Stomach smooth muscle (tissue), 2 donors: Measurements from ENCODE around the gene NME4.

Experiments
- H3K27ac ChIP-seq: one replicate; pipeline ENCODE4 v1.7.0; 2013; ENCODE audit warnings: mild to moderate bottlenecking, low read length, inconsistent platforms
- H3K27me3 ChIP-seq, 2 donors: one replicate each; pipeline ENCODE4 v1.7.0; 2013; ENCODE audit warnings: low read length in 2 of 2; ENCODE audit not compliant: insufficient read depth in 2 of 2, control insufficient read depth in 1 of 2
- H3K36me3 ChIP-seq, 2 donors: one replicate each; pipeline ENCODE4 v1.7.0; 2013; ENCODE audit warnings: low read length in 2 of 2; ENCODE audit not compliant: control insufficient read depth in 2 of 2, insufficient read depth in 2 of 2
- H3K4me1 ChIP-seq: one replicate; pipeline ENCODE4 v1.7.0; 2013; ENCODE audit warnings: low read length; ENCODE audit not compliant: control insufficient read depth, insufficient read depth
- H3K4me3 ChIP-seq, 2 donors: one replicate each; pipeline ENCODE4 v1.7.0; 2013; ENCODE audit warnings: low read length in 2 of 2
- H3K9ac ChIP-seq, 2 donors: one replicate each; pipeline ENCODE4 v1.7.0; 2013; ENCODE audit warnings: low read length in 2 of 2, mild to moderate bottlenecking in 1 of 2
- H3K9me3 ChIP-seq, 2 donors: one replicate each; pipeline ENCODE4 v1.7.0; 2013; ENCODE audit warnings: low read length in 2 of 2; ENCODE audit not compliant: control insufficient read depth in 2 of 2
- donor health status: healthy.
- donor health status: Pancreatic carcinoma.

The NME4 gene

DNA sequence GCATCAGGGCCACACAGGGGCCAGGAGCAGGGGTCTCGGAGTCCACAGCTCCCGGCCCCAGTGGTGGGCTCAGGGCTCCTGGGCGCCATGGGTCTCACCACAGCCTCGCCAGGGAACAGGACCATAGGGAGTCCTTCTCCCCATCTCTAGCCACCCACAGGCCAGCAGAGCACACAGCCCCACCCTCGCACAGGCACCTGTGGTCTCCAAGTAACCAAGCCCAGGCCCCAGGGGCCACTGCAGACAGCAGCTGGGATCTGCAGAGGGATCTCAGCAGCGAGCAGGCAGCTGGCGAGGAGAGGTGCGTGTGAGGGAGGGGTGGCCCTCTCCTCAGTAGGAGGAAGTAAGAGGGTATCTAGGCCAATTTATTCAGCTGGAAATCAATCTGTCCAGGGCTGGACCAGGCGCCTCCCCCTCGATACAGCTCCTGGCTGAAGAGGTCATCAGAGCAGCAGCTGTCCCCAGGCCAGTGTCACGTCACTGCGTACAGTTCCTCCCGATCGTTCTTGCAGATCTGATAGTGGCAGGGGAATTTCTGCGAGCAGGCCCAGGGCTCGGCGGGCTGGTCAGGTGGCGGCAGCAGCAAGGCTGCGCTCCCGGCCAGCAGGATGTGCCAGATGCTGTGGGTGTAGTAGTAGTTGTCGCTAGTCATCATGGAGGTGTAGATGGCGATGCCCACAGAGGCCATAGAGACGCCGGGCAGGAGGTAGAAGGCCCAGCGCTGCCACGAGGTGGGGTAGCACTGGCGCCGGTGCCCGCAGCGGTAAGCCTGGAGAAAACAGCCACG lies 25.3 kb upstream of the NME4 start:
- Histone ChIP-seq H3K9me3 (no peaks in the 10 kb centered on the region), H3K9ac (no peak overlapping the region), H3K27ac (no peak overlapping the region), H3K36me3 (peaks cover 30 to 37% of the 10 kb centered on the region in 2 donors), H3K4me1 (peaks cover 13% of the 10 kb centered on the region), H3K27me3 (no peaks in the 10 kb centered on the region), H3K4me3 (no peak overlapping the region)

DNA sequence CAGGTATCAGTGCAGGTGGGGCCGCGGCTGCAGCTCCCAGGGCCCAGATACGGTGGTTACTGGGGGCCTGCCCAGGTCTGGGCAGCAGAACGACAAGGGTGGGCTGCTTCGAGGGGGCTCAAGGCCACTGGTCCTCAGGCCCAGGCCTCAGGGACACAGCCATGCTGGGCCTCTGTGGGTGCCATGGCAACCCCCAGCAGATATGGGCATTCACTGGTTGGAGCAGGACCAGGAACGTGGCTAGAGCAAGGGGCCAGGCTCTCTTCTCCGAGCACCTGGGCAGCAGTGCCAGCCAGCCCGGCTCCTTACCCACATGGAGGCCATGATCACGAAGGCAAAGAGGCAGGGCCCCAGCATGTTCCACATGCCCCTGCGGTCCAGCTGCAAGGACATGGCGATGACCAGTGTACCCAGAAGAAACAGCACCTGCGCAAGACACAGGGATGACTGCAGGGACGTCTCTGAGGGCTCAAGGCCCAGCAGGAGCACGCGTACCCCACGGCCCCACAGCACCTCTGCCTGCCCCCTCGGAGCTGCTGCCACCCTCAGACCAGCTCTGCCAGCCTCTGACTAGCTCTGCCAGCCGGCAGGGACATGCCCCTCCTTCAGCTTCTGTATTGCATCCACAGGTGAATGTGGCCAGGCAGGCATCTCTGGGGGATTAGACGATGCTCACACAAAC lies 24.6 kb upstream of the NME4 start:
- no peaks in the 10 kb centered on the region for H3K27me3 ChIP-seq
- H3K36me3 ChIP-seq, result peaks cover 27 to 36% of the 10 kb centered on the region in 2 donors
- H3K4me3 ChIP-seq, result no peak overlapping the region
- no peaks in the 10 kb centered on the region for H3K9me3 ChIP-seq
- H3K4me1 ChIP-seq, result peaks cover 13% of the 10 kb centered on the region
- H3K9ac ChIP-seq, result no peak overlapping the region
- H3K27ac ChIP-seq, result no peak overlapping the region

DNA sequence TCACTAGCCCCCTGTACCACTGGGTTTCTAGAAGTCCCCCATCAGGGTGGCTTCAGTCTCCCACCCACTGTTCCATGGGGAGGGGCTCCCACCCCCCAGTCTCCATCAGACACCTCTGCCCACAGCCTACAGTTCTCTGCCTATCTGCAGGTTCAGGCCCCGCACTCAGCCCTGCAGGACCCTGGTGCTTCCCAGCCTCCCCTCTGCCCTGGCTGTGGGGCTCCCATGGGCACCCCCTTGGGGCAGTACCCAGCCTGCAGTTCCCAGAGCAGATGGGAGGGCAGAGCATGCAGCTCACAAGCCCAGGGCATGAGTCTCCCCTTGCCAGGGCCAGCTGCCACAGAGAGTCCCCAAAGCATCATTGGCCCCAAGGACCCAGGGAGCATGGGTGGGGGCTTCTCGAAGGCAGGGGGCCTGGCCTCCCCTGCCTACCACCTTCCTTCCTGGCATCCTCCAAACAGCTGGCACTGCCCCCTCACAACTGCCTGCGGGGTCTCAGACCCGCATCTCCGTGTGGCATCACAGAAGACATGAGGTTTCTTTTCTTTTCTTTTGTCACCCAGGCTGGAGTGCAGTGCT lies 23.9 kb upstream of the NME4 start:
- H3K27ac ChIP-seq, result no peak overlapping the region
- H3K4me1 ChIP-seq, result peaks cover 13% of the 10 kb centered on the region
- no peaks in the 10 kb centered on the region for H3K9me3 ChIP-seq
- H3K9ac ChIP-seq, result no peak overlapping the region
- peaks cover 20 to 29% of the 10 kb centered on the region in 2 donors for H3K36me3 ChIP-seq
- H3K4me3 ChIP-seq, result no peak overlapping the region
- H3K27me3 ChIP-seq, result no peaks in the 10 kb centered on the region

DNA sequence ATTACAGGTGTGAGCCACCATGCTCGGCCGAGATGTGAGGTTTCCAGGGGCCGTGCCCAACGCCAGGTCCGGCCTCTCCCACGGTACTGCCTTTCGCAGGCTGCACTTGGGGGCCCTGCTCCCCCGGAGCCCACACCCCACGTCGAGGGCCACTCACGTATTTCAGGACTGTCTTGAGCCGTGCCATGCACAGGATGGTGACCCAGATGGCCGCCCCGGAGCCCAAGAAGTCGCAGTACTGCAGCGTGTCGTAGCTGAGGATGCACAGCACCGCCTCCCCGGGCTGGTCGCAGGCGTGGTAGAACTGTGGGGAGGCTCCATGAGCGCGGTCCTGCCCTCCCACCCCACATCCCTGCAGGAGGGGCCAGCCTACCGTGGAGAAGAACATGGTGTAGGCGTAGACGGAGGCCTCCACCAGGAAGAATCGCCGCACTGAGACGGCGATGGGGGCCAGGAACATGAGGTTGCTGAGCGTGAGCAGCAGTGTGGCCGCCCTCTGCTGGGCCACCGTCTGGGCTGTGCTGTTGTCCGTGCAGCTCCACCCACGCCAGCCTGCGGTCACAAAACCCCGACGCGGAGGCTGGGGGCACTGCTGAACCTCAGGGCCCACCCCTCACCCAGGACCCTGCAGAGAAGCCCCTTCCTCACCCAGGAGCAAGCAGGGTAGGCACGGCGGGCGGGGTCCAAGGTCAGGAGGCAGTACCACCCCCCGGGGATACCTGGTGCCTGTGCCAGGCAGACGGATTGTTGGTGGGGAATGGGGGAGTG lies 23.0 kb upstream of the NME4 start:
- Histone ChIP-seq H3K27me3 (no peaks in the 10 kb centered on the region), H3K36me3 (peaks cover 16 to 21% of the 10 kb centered on the region in 2 donors), H3K27ac (no peak overlapping the region), H3K4me1 (peaks cover 13% of the 10 kb centered on the region), H3K9me3 (no peaks in the 10 kb centered on the region), H3K9ac (no peak overlapping the region), H3K4me3 (no peak overlapping the region)

DNA sequence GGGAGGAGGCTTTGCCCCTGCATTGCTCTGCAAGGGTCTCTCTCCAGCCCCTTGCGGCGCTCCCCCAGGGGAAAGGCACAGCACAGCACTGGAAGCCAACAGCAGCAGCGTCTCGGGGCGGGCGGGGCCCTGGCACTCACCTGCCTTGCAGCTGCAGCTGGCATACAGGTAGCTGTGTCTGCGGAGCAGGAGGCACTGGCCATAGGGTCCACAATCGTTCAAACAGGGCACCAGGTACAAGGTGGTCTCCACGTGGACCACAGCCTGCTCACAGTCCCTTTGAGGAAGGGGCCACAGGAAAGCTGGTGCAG lies 22.4 kb upstream of the NME4 start:
- Histone ChIP-seq H3K36me3 (peaks cover 16 to 21% of the 10 kb centered on the region in 2 donors), H3K27me3 (no peaks in the 10 kb centered on the region), H3K27ac (no peak overlapping the region), H3K4me1 (peaks cover 13% of the 10 kb centered on the region), H3K4me3 (no peak overlapping the region), H3K9me3 (no peaks in the 10 kb centered on the region), H3K9ac (no peak overlapping the region)

DNA sequence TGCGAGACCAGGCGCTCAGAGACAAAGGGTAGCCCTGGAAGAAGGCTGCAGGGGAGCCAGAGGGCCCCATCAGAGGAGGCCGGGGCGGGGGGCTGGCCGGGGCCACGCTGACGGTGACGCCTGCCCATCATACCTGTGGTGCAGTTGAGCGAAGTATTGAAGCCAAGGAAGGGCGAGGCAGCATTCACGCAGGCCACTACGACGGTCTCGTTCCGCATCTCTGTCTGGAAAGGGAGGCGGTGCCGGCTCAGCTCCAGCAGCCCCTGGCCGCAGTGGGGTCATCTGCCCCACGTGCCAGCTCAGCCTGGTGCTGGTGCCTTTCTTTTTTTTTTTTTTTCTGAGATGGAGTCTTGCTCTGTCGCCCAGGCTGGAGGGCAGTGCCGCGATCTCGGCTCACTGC lies 21.8 kb upstream of the NME4 start:
- H3K27me3 ChIP-seq, result no peaks in the 10 kb centered on the region
- peaks cover 16 to 21% of the 10 kb centered on the region in 2 donors for H3K36me3 ChIP-seq
- H3K27ac ChIP-seq, result no peak overlapping the region

DNA sequence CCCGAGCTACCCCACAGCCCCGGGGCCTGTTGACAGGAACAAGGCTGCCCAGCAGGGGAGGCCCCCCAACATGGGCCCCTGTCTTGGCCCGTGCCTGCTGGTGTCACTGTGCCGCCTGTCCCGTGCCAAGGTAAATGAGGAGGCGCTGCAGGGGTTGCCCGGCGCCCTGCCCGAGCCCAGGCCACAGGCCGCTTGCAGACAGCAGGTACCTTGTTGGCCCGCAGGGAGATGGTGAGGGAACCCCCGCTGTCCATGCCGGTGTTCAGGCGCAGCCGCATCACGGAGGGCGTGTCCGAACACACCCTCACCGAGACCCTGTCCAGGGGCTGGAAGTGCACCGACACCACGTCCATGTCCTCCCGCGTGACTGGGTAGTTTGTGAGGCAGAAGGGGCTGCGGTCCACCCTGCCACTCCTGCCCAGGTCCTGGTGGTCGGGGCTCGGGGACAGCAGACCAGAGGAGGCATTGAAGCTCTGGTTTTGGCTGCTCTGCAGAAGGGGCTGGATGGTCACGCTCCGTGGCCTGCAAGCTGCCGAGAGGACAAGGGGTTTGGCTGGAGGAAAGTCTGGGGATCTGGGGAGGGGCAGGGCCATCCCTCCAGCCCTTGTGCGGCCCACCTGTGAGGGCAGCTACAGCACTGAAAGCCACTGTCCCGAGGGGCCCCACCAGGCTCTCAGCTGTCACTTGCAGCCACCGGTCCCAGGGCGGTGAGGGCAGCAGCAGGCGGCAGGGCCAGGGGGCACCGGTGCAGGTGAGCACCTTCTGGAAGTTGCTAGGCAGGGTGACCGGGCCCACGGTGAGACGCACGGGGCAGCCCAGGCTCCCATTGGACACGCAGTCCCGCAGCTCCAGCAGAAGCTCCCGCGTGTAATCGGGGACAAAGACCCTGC lies 20.8 kb upstream of the NME4 start:
- Histone ChIP-seq H3K4me3 (no peak overlapping the region), H3K9me3 (no peaks in the 10 kb centered on the region), H3K27ac (no peak overlapping the region), H3K27me3 (no peaks in the 10 kb centered on the region), H3K4me1 (peaks cover 18% of the 10 kb centered on the region), H3K9ac (no peak overlapping the region), H3K36me3 (peaks cover 16 to 21% of the 10 kb centered on the region in 2 donors)

More for the DNA sequence above, 21.8 kb upstream of the NME4 start:
- no peaks in the 10 kb centered on the region for H3K9me3 ChIP-seq
- H3K9ac ChIP-seq, result no peak overlapping the region
- H3K4me3 ChIP-seq, result no peak overlapping the region
- peaks cover 14% of the 10 kb centered on the region for H3K4me1 ChIP-seq

DNA sequence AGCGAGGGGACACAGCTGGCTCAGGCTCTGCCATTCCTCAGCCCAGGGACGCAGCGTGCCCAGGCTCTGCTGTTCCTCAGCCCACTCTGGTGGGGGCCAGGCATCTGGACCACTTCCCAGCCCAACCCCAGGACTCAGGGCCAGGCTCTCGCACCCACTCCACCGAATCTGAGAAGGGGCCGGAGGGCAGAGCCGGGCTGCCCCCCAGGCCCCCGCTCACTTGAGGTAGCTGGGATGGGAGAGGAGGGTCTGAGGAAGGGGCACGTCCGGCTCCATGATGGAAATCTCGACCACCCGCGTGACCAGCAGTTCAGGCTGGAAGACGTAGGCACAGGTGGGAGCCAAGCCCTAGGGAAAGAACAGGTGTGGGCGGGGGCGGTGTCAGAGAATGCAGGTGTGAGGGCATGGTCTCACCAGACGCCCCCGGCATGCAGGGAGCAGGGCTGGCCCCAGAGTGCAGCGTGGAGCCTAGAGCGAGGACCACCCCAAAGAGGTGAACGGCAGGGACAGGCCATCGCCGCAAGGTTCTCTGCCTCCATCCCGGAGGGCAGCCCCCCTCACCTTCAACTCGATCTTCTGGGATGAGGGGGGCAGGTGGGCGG lies 20.1 kb upstream of the NME4 start:
- Histone ChIP-seq H3K27me3 (no peaks in the 10 kb centered on the region), H3K36me3 (peaks cover 11 to 17% of the 10 kb centered on the region in 2 donors)

DNA sequence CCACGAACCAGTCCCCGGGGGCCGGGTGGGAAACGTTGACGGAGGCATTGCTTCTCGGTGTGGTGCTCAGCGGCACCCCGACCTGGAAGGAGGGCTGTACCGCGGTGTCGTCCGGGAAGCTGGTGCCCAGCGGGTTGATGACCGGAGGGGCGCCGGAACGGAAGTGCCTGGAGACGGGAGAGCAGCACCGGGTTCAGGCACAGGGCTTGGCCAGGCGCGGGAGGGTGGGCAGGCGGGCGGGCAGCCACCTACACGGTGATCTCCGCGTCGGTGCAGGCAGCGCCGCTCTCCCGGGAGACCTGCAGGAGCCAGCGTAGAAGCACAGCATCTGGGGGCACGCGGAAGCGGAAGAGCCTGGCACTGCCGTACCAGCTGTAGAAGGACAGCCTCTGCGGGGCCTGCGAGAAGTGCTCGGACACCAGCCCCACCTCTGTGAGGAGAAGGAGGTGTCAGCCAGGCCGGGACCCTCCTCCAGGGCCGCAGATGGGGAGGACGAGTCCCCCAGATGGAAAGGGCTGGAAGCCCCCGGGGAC lies 19.5 kb upstream of the NME4 start:
- no peaks in the 10 kb centered on the region for H3K9me3 ChIP-seq
- H3K4me3 ChIP-seq, result no peak overlapping the region
- no peaks in the 10 kb centered on the region for H3K27me3 ChIP-seq
- no peak overlapping the region for H3K27ac ChIP-seq
- peaks cover 24% of the 10 kb centered on the region for H3K4me1 ChIP-seq
- no peak overlapping the region for H3K9ac ChIP-seq
- H3K36me3 ChIP-seq, result peaks cover 11 to 13% of the 10 kb centered on the region in 2 donors

More for the DNA sequence above, 20.1 kb upstream of the NME4 start:
- Histone ChIP-seq H3K4me1 (peaks cover 19% of the 10 kb centered on the region), H3K4me3 (no peak overlapping the region), H3K27ac (no peak overlapping the region), H3K9me3 (no peaks in the 10 kb centered on the region), H3K9ac (no peak overlapping the region)
